Endothelial cell of umbilical vein (primary cell): ENCODE measurements around the gene EMX1.

Experiments used
- EZH2 ChIP-seq: IDR thresholded peaks from 2 replicates; pipeline ENCODE4 v1.6.1; 2012; ENCODE audit warnings: borderline replicate concordance, low read depth, mild to moderate bottlenecking, moderate library complexity, low read length, inconsistent platforms; ENCODE audit not compliant: severe bottlenecking
- POLR2A ChIP-seq: IDR thresholded peaks from 2 replicates; pipeline ENCODE4 v1.6.1; 2012; ENCODE audit warnings: low read depth, mild to moderate bottlenecking, control low read depth, low read length
- TF ChIP-seq, protein P1 (sequence below), 2 donors: IDR thresholded peaks; 1 replicate in 1 of 2; 2 replicates in 1 of 2; pipeline ENCODE4 v1.5.1; 2011; ENCODE audit warnings: low read length in 2 of 2, mild to moderate bottlenecking in 2 of 2, moderate library complexity in 2 of 2, control low read depth in 1 of 2, inconsistent platforms in 1 of 2, low read depth in 1 of 2; ENCODE audit not compliant: insufficient read depth in 1 of 2; ENCODE audit errors: extremely low read depth in 1 of 2
- TF ChIP-seq, protein P2 (sequence below): IDR thresholded peaks from 2 replicates; pipeline ENCODE4 v1.6.1; 2011; ENCODE audit not compliant: insufficient read depth, insufficient read length

DNA sequence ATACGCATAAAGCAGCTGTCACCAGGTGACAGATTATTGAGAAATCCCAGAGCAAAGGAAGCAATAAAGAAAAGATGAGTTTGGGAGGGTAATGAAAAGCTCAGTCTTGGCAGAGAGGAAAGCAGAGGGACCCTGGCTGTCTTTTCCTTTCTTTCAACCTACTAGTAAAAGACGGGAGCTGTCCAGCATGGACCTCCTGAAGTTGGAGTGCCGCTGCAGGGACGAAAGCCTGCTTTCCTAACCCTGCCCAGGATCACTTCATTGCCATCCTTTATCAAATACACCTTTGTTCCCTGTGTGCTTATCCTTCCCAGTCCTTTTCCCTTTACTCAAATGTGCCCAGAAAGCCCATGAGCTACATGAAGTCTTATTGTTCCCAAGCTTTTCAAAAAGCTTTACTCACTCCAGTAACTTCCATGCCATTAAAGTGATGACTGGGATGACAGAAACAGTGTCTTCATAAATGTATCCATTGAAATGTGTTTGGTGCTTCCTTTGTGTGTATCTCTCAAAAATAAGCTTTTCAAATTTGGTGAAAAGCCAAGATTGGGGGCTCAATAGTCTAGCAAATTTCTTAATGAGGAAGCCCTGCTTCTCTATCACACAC lies 33.9 kb upstream of the EMX1 start:
- TF ChIP-seq, protein P1, sequence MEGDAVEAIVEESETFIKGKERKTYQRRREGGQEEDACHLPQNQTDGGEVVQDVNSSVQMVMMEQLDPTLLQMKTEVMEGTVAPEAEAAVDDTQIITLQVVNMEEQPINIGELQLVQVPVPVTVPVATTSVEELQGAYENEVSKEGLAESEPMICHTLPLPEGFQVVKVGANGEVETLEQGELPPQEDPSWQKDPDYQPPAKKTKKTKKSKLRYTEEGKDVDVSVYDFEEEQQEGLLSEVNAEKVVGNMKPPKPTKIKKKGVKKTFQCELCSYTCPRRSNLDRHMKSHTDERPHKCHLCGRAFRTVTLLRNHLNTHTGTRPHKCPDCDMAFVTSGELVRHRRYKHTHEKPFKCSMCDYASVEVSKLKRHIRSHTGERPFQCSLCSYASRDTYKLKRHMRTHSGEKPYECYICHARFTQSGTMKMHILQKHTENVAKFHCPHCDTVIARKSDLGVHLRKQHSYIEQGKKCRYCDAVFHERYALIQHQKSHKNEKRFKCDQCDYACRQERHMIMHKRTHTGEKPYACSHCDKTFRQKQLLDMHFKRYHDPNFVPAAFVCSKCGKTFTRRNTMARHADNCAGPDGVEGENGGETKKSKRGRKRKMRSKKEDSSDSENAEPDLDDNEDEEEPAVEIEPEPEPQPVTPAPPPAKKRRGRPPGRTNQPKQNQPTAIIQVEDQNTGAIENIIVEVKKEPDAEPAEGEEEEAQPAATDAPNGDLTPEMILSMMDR (IDR thresholded peaks at IDR 0.05; ENCODE audit: extremely low read depth in 1 of 2, insufficient read depth in 1 of 2, low read depth in 1 of 2, low read length in 2 of 2), result no peak
- no peak for TF ChIP-seq EZH2
- no peak for TF ChIP-seq POLR2A
- TF ChIP-seq, protein P2, sequence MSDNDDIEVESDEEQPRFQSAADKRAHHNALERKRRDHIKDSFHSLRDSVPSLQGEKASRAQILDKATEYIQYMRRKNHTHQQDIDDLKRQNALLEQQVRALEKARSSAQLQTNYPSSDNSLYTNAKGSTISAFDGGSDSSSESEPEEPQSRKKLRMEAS, result no peak
